Cerebellar nuclear complex (tissue), 1 donor: Measurements from ENCODE around the gene USP24.
A peak's percentile ranks its signal among the peaks of the same experiment; 100 is the strongest.
"Not testable (repeated sequence)": the region's sequence is repeated elsewhere in the genome, so short reads cannot be mapped to it uniquely, and the experiment has no call there.

Experiments
- DNase-seq, 2 experiments: peaks; one replicate each; lab custom pipeline; 2025; lab: John Stamatoyannopoulos, UW

The USP24 gene

DNA sequence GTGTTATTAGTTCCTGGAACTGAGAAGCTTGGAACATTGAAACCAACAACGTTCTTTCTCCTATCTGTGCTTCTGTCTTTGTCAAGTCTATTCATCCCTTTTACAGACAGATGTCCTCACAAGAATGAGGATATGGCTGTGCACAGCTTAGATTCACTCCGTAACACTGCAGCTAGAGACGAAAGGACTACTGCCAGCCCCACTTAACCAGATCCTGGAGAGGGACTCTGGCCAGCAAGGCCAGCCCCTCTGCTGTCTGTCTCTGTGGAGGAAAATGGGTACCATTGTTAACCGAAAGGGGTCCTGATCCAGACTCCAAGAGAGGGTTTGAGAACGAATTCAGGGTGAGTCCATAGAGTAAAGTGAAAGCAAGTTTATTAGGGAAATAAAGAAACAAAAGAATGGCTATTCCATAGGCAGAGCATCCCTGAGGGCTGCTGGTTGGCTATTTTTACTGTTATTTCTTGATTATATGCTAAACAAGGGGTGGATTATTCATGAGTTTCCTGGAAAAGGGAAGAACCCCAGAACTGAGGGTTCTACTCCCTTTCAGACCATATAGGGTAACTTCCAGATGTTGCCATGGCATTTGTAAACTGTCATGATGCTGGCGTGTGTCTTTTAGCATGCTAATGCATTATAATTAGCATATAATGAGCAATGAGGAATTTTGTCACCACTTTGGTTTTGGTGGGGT is 17.4 kb upstream of the USP24 start:
- no peak for DNase-seq

DNA sequence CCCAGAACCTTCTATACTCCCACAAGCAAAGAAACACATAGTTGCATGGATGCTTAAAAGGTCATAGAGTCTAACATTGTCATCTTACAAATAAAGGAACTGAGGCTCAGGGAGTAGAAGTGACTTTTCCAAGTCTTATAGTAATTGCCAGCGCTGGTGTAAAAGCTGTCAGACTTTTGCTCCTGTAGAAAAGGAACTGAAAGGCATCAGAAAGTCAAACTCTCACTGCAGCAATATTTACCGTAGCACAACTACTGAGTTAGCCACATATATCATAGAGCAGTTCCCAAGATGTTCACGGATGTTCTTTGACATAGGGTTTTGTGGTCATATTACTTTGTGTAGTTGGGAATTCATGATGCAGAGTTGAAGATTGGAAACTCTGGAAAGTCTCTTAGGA is 16.6 kb upstream of the USP24 start:
- DNase-seq: no peak

DNA sequence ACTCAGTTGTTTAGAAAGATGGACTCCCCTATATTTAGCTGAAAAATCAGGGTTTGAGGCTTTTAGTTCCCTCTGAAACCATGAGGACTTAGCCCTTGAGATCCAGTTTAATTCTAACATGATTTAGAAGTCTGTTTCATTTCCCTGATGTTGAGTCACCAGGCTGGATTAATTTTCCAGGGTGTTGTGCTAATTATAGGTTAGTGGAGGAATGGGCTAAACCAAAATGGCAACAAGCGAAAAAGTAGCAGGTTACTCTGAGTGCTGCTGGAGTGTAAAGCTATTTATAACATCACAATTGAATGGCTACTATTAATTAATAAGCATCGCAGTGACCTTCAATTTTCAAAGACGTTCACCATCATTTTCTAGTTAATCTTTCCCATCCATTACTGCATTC is 15.5 kb upstream of the USP24 start:
- DNase-seq: no peak

DNA sequence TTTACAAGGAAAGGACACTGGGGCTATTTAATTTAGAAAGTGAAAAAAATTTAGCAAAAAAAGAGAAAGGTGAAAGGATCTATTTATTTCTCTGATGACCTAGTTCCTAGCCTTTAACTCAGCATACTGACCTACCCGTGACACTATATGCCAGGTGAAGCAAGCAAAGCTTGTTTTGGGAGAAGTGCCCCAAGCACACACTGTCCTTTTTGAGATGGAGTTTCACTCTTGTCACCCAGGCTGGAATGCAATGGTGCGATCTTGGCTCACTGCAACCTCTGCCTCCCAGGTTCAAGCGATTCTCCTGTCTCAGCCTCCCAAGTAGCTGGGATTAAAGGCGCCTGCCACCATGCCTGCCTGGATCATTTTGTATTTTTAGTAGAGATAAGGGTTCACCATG is 14.6 kb upstream of the USP24 start:
- DNase-seq: not testable (repeated sequence)

DNA sequence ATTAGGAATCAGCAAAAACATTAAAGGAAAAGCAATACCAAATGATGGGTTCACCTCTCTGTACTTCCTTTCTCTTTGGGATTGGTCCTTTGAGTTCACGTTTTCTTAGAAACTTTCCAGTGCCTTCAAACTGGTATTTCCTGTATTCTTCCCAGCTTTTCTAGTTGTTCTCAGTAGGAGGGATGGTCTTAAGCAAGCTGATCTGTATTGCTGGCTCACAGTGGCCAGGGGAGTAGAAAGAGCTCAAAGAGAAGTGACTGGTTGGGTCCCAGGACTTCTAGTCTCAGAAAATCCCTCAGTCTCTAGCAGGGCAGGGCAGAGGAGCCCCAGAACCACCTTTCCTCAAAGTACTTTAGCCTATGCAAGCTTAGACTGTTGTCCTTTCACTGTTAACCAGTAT is 10.1 kb upstream of the USP24 start:
- DNase-seq: no peak

DNA sequence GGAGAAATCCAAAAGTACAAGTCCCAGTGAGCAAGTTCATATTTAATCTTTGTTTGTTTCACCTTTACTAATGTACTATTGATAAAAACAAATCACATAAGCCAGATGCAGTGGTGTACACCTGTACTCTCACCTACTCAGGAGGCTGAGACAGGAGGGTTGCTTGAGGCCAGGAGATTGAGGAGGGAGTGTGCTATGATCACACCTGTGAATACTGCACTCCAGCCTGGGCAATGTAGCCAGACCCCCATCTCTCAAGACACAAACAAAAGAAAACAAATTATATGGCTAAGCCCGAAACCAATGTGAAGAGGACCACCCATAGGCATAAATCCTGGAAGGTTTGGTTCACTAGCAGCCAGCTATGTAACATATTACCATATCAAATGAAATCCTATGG is 9.6 kb upstream of the USP24 start:
- DNase-seq: no peak

DNA sequence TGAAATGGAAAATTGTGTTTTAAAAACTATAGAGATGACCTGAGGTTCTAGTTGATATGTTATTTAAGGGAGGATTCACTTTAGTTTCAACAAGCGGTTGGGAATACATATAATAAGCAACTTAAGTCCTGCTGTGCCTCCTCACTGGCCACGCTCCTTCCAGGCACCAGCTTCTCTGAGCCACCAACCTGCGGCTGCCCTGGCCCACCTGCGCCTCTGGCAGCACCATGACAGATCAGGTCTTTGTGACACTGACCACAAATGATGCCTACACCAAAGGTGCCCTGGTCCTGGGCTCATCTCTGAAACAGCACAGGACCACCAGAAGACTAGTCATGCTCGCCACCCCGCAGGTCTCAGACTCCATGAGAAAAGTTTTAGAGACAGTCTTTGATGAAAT is 7.0 kb upstream of the USP24 start:
- DNase-seq: no peak

DNA sequence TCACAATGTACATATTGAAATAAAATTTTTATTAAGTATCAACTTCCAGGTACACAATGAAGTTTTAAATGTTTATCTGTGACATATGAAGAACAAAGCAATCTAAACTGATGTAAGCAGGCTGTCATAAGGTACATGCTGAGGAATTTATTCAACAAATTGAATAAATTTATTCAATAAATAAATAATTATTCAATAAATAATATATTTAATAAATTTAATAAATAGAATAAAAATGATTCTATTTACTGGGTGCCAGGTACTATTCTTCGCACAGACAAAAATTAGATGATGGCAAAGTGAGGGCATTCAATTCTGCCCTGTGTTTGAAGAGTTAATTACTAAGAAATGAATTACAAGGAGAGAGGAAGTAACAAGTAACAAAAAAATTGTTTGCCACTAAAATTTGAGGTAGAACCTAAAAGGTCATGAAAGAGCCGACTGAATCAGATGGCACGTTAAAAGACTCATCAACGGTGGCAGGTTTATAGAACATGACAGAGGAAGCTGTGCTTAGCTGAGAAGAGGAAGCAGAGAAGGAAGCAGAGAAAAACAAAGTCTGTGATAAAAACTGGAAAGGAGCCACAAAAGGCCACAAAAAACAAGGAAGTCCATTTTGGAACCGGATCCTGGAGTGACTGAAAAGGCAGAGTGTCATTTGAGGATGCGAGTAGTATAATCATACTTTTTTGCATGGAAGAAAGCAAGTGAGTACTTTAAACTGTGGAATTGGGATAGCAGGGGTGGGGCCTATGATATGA is 2.2 kb upstream of the USP24 start:
- DNase-seq: peak in 1 of 2 experiments; percentile 25

DNA sequence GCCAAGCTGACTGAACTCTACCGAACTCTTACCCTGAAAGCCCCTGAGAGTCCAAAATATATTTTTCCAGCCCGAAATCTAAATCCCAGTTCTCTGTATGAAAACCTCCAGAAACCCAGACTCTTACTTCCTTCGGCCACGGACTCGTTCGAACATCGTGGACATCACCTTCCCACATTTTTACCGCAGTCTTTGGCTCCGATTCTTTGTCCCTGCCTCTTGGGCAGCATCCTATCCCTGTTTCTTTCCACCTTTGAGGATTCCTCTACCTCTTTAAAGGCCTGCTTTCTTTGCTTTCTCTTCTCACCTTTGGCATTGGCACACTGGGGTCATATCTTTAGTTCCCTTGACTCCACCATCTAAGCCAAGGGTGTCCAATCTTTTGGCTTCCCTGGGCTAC is 932 bp upstream of the USP24 start:
- DNase-seq: no peak

DNA sequence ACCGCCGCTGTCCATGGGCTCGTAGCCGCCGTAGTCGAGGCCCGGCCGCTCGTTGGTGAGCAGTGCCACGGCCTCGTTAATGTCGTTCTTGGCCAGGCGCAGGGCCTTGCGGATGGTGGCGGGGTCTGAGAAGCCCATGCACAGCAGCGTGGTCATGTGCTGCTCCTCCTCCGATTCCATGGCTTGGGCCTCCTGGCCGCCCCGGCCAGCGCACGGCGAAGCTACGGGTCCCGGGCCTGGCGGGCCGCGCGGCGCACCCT is 300 bp downstream of the USP24 start:
- DNase-seq: no peak

DNA sequence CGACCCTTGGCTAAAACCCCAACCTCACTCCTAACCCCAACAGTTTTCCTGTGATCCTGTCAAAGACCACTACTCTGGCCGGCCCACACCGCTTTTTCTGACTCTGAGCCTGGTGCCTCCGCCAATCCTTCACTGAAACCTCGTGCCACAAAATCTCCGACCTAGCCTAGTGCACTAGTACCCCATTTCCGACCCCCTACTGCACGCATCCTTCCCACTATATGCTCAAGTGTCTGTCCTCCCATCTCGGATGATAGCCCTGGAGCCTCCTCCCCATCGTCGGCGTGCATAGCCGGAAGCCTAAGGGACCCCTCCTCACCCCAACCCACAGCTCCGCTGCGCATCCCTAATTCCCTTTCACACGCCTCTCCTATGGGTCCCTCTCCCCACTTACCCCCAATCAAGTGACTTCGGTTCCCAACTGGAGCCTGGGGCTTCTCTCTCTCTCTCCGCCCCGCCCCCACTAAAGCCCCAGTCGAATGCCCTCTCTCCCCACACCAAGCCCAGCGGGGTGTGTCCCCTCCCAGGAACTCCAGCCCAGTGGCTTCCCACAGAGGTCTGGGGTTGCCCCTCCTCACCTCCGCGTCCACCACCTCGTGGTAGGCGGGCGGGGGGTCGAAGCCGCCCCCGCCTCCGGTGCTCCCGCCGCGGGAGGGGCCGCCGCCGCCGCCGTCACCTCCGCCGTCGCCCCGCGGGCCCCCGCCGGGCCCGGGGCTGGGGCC is 791 bp downstream of the USP24 start:
- no peak for DNase-seq

DNA sequence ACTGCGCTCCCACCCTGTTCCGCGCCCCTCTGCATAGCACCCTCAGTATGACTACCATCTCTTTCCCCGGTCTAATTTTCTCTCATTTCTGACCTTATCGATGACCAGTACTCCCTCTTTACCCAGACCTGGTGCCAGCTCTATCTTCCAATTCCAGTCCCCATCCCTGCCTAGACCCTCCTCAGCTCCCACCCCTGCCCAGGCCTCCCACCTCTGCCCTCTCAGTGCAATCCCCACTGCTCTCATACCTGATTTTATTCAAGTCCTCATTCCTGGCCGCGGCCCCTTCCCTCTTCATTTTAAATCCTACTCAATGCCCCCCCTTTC is 1.3 kb downstream of the USP24 start:
- no peak for DNase-seq

DNA sequence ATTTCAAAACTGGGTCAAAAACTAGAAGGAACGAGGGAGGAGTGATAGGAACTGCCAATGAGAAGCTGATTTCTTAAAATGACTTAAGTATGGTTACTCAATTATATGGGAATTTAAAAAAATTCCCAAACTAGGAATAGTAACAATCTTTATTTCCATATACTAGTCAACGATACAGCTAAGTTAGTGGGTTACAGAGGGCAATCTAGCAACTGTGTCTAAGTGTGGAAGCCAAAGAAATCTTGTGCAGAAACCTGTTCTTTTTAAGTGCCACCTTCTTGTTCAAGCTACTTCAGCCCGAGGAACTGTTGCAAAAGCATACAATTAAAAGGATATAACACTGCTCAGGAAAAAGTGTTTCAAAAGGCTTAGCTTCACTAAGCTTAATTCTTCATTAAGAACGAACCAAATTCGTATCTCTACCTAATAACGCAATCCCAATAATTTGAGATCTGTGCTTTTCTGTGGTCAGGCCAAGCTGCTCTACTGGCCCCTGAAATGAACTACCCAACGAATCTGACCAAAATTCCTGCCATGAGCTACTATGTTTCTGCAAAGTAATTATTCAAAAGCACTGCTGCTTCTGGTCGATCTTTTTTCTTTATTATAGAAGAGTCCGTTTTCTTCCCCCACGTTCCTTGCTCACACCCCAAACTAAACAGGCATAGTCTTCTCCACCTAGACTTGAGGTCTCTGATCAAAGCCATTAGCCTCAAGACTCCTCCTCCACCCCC is 1.8 kb downstream of the USP24 start:
- no peak for DNase-seq

DNA sequence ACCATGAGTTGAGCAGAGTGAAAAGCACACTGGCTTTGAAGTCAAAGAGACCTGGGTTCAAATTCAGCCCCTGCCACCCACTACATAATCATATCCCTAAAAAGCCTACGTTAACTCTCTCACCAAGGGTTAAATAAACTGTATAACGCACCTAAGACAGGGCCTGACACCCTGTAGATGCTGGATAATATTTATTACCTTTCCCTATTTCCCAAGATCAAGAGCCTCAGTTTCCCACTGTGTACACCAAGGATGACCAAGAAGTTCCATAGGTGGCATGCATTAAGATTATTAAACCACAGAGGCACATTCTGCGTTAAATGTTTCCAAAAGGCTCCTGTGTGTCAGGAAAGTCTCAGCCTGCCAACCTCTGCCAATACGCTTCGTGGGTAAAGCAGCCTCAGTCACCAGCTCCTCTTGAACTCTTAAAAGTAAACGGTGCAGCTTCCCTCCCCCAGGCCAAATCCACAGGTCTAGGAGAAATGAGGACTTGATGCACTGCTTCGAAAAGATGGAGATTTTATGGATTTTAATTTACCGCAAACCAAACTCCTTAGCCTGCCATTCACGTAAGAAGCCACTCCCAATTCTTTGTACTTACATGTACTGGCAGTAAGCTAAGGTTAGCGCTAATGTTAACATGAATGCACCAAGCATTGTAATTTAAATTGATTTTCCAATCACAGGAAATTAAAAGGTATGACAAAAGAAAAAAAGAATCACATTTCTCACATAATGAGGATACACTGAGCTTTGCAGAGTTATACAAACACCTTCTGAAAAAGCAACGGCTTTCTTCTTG is 2.6 kb downstream of the USP24 start:
- DNase-seq: no peak

DNA sequence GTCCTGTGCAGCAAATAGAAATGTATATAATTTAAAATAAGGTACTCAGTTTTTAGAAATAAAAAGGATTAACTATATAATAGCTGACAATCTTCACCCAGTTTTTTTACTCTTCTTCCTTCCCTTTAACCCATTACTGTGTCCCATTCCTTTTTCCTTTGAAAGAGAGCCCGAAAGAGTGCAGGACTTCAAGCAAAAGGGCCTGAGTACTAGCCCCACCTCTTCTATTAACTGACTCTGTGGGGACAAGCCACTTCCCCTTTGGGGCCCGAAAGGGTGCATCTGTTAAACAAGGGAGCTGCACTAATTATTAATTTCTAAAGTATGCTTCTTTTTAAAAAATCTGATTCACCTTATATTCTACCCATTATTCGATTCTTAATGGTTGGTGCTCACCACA is 3.3 kb downstream of the USP24 start:
- DNase-seq: no peak

DNA sequence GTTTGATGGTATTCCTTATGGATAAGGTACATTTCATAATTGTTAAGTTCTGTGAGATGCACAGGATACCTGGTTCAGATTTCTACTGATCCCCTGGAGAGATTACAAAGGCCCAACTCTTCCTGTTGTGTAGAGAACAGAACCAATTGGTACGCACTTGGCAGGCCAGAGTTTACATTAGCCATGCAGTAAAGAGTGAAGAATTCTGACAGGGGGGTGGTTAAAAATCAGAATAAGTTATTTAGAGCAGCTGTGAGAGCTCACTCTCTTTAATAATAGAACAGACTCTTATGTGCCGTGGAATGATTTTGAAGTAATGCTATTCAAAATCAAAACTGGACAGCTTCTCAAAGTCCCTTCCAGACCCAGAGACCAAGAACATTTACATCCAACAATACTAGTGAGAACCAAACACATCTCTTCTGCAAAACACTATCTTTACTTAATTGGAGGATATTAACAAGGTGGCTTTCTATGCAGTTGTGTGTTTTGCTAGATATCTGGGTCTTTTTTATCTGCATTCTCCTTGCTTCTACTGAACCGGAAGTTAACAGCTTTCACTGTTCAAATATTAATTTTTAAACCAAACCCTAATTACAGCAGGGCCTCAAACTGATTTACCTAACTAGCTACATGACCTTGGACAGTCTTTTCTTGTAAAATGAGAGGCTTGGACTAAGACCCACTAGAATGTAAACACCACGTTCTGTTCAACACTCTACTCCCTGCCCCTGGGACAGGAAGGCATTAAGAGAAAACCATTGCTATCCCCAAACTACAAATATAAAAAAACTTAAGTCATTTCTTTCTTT is 4.0 kb downstream of the USP24 start:
- no peak for DNase-seq

DNA sequence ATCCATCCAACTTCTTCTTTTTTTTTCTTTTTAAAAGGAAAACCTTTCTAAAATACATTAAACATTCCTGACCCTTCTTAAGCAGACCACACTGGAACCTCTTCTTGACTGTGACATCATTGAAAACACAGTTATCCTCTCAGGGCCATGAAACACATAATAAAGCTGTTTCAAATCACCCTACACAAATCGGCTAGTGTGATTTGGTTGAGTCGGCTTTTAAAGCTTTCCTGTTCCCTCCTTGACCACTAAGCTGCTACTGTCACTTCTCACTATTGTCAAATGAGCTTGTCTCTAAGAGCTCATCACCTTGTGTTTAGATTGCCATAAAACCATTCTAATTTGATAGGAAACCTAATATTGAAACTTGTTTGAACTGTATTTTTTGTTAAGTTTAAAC is 5.9 kb downstream of the USP24 start:
- no peak for DNase-seq

DNA sequence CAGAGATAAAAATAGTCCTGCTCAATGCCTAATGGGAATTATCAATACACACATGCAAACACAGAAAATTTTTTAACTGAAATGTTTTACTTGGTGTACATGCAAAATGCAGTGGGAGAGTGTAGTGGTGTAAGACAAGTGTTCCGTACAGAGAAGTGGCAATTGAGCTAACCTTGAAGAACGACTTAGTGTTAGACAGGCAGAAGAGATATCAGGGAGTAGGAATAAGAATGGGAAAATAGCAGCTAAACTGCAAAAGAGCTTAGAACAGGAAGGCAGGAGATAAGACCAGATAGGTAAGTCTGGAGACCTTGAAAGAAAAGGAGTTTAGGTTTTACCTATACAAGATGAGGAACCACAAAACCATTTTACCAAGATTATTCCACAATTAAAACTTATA is 9.0 kb downstream of the USP24 start:
- DNase-seq: no peak

DNA sequence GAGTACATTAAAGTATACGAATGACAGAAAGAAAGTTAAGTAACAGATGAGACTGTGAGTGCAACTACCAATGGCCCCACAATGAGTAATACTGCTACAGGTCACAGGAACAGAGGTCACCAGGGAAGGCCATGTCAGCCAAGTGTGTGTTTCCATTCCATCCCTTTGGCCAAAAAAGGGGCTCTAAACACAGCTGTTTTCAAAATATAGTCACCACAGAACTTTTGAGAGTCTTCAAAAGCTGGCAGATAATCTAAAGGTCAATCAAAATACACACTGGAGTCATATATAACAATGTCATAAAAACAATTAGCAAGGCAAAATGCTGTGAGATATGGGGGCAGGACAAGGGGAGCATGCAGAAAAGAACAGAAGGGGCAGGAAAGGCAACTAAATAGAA is 10.2 kb downstream of the USP24 start:
- no peak for DNase-seq

DNA sequence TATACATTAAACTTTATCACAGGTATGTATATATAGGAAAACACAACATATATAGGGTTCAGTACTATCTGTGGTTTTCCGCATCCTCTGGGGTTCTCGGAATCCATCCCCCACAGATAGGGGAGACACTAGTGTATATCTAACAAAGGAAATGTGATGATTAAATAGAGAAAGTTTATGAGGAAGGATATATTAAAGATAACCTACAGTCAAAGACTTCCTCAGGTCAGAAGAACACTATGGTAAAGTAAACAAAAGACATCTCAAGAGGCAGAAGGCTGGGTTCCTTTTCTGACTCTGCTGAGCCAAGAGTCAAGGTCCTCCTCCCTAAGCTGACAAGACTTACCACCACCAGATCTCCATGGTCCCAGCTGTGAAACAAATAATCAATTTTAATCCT is 12.1 kb downstream of the USP24 start:
- no peak for DNase-seq

DNA sequence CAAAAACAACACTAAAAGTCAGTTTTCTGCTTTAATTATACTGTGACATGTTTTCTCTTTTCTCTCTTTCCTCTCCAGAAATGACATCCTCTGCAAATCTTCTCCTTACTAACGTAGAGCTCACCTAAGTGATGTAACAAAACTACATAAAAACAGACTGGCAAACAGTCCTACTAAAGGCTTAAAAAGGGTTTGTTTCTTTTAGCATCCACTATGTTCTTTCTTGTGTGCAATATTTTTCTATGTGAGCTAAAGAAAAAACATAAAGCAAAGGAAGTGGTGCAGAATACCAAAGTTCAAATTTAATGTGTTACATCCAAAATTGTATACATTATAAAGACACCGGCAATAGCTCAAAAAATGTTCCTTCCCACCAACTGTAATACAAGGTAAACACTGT is 14.5 kb downstream of the USP24 start:
- no peak for DNase-seq
